HG03095 (cell line): ENCODE measurements around the gene PDE6B.
"Not testable (repeated sequence)": the region's sequence is repeated elsewhere in the genome, so short reads cannot be mapped to it uniquely, and the experiment has no call there.

Experiments used
- ATAC-seq: cut with Tn5 transposase; IDR thresholded peaks from one replicate; pipeline ENCODE4 v1.9.1; 2021; ENCODE audit warnings: moderate library complexity; ENCODE audit not compliant: unreplicated experiment

PDE6B gene

GRCh38 chr4:682490-683172 lies 57.3 kb downstream of the PDE6B start:
- ATAC-seq: no peak

GRCh38 chr4:683247-683897 lies 58.0 kb downstream of the PDE6B start:
- no peak for ATAC-seq

GRCh38 chr4:683982-684622 lies 58.7 kb downstream of the PDE6B start:
- ATAC-seq: no peak

- ATAC-seq: no peak
These were observed 59.4 kb downstream of the PDE6B start for GRCh38 chr4:684623-685327.

- ATAC-seq: no peak
These were observed 60.5 kb downstream of the PDE6B start for GRCh38 chr4:685679-686412.

- no peak for ATAC-seq
These were observed 61.2 kb downstream of the PDE6B start for GRCh38 chr4:686413-687040.

- ATAC-seq: no peak
These were observed 61.9 kb downstream of the PDE6B start for GRCh38 chr4:687048-687970.

GRCh38 chr4:687971-688853 lies 62.8 kb downstream of the PDE6B start:
- no peak for ATAC-seq

- no peak for ATAC-seq
These were observed 63.7 kb downstream of the PDE6B start, which contains the start of gene SLC49A3 for GRCh38 chr4:688854-689681. Gene SLC49A3, minus strand, starts transcription at chr4:689151. Its CDS starts 24 bp downstream, at chr4:689127.

- no peak for ATAC-seq
These were observed 64.3 kb downstream of the PDE6B start for GRCh38 chr4:689723-690122.

GRCh38 chr4:692771-693554 lies 67.6 kb downstream of the PDE6B start:
- ATAC-seq: no peak

GRCh38 chr4:694341-694940 lies 69.1 kb downstream of the PDE6B start:
- ATAC-seq: not testable (repeated sequence)

GRCh38 chr4:699816-700580 lies 74.6 kb downstream of the PDE6B start:
- ATAC-seq: no peak

GRCh38 chr4:700587-701264 lies 75.4 kb downstream of the PDE6B start:
- ATAC-seq: no peak

- no peak for ATAC-seq
These were observed 77.3 kb downstream of the PDE6B start for GRCh38 chr4:702618-703048.
